ENCODE measurements around the gene UMAD1.
A peak's percentile ranks its signal among the peaks of the same experiment; 100 is the strongest.
"Not testable (repeated sequence)": the region's sequence is repeated elsewhere in the genome, so short reads cannot be mapped to it uniquely, and the experiment has no call there.

Gene UMAD1

DNA sequence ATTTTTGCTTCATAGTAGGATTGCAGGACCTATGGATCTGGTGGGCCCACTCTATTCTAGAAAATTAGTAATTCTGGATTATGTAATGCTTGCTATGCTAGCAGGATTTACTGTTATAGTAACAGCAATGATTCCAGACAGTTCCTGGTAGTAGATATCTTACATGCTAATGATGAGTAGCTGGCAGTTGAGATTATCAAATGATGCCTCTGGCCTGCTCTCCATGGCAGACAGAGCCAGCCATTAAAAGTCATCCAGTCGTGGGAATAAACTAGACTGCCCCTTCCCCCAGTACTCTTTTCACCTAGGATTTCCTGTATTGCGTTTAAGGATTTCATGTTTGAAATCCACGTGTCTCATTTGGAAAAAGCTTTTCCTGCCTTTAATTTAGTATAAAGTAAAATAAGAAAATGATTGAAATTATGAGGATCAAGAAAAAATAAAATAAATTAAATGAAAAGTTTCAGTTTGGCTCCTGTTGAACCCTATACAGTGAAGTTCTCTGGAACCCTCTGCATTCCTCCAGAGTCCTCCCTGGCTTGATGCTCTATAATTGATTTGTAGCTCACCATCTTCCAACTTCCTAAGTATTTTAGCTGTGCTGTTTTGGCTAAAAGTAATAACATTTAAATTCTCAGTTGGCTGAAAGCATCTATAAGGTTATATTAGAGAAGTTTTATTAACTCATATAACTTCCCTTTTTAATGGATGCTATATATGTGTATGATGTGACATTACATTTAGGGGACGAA, 14.6 kb downstream of the UMAD1 start:
- TF ChIP-seq, protein P1, sequence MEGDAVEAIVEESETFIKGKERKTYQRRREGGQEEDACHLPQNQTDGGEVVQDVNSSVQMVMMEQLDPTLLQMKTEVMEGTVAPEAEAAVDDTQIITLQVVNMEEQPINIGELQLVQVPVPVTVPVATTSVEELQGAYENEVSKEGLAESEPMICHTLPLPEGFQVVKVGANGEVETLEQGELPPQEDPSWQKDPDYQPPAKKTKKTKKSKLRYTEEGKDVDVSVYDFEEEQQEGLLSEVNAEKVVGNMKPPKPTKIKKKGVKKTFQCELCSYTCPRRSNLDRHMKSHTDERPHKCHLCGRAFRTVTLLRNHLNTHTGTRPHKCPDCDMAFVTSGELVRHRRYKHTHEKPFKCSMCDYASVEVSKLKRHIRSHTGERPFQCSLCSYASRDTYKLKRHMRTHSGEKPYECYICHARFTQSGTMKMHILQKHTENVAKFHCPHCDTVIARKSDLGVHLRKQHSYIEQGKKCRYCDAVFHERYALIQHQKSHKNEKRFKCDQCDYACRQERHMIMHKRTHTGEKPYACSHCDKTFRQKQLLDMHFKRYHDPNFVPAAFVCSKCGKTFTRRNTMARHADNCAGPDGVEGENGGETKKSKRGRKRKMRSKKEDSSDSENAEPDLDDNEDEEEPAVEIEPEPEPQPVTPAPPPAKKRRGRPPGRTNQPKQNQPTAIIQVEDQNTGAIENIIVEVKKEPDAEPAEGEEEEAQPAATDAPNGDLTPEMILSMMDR (IDR thresholded peaks at IDR 0.05; ENCODE audit: unreplicated experiment in 3 of 3), result no peak
- no peak overlapping the region for H3K4me3 Mint-ChIP-seq
- H3K27ac Mint-ChIP-seq, result no peak overlapping the region
- peaks cover 32% of the 10 kb centered on the region for H3K36me3 Mint-ChIP-seq (ENCODE audit: low read depth)
- H3K9me3 Mint-ChIP-seq, result peaks cover 34% of the 10 kb centered on the region
- H3K4me1 Mint-ChIP-seq, result peaks cover 20% of the 10 kb centered on the region
- H3K27me3 Mint-ChIP-seq (ENCODE audit: low read depth), result no peaks in the 10 kb centered on the region

DNA sequence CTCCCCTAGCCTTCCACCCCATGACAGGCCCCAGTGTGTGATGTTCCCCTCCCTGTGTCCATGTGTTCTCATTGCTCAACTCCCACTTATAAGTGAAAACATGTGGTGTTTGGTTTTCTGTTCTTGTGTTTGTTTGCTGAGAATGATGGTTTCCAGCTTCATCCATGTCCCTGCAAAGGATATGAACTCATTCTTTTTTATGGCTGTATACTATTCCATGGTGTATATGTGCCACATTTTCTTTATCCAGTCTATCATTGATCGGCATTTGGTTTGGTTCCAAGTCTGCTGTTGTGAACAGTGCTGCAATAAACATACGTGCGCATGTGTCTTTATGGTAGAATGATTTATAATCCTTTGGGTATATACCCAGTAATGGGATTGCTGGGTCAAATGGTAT, 15.9 kb downstream of the UMAD1 start:
- Mint-ChIP-seq H3K36me3 (ENCODE audit: low read depth) (peaks cover 37% of the 10 kb centered on the region), H3K4me1 (peaks cover 16% of the 10 kb centered on the region), H3K9me3 (peaks cover 42% of the 10 kb centered on the region)
- H3K27me3 Mint-ChIP-seq (ENCODE audit: low read depth); H3K4me3 Mint-ChIP-seq; H3K27ac Mint-ChIP-seq: not testable (repeated sequence)

GRCh38 chr7:7662527-7662926, 22.0 kb downstream of the UMAD1 start:
- Mint-ChIP-seq H3K4me1 (no peaks in the 10 kb centered on the region), H3K27me3 (ENCODE audit: low read depth) (no peaks in the 10 kb centered on the region), H3K27ac (no peak overlapping the region), H3K4me3 (no peak overlapping the region), H3K9me3 (peaks cover 35% of the 10 kb centered on the region), H3K36me3 (ENCODE audit: low read depth) (peaks cover 29% of the 10 kb centered on the region)
- TF ChIP-seq, protein P1 (IDR thresholded peaks at IDR 0.05; ENCODE audit: unreplicated experiment in 3 of 3), result peak in 1 of 3 experiments; percentile 40

DNA sequence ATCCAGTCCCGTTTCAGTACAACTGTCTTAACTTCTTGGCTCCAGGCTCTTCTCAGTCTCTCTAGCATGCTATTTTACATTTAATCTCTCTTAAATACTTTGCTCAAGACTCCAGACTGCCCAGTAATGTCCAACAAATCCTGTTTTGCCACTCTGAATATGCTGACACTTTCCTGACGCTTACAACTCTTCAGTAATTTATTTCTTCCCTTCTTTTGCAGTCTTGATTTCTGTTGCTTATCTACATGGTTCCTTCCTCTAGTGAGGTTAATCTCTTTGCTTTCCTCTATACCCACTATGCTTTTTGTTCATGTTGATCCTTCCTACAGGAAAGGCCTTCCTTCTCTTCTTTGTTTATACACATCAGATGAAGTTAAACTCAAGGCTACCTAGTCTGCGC, 23.7 kb downstream of the UMAD1 start:
- Mint-ChIP-seq H3K27ac (peak overlapping the region in 1 of 3 experiments; percentile 24), H3K4me3 (no peak overlapping the region), H3K4me1 (no peaks in the 10 kb centered on the region), H3K9me3 (peaks cover 17% of the 10 kb centered on the region), H3K36me3 (ENCODE audit: low read depth) (peaks cover 13% of the 10 kb centered on the region), H3K27me3 (ENCODE audit: low read depth) (no peaks in the 10 kb centered on the region)
- TF ChIP-seq, protein P1 (IDR thresholded peaks at IDR 0.05; ENCODE audit: unreplicated experiment in 3 of 3), result no peak

DNA sequence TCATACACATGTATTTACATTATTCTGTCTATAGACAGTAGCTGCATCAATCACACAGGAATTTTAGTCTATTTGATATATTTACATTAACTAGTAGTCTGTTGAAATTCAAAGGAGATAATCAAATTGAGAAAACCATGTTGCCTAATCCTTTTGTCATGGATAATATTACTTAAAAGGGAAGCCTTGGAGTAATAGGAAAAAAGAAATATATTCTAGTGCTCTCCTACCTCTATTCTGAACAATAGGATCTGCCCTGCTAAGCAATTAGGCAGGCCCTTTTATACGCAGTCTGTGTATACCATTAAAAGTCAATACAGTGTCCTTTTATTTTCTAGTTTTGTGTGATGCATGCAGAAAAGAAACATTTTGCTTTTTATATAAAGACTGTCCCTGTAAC, 24.5 kb downstream of the UMAD1 start:
- TF ChIP-seq, protein P1 (IDR thresholded peaks at IDR 0.05; ENCODE audit: unreplicated experiment in 3 of 3), result no peak
- Mint-ChIP-seq H3K27ac (no peak overlapping the region), H3K4me3 (no peak overlapping the region), H3K27me3 (ENCODE audit: low read depth) (no peaks in the 10 kb centered on the region), H3K9me3 (peaks cover 9% of the 10 kb centered on the region), H3K4me1 (no peaks in the 10 kb centered on the region), H3K36me3 (ENCODE audit: low read depth) (peaks cover 6% of the 10 kb centered on the region)

- TF ChIP-seq, protein P1 (IDR thresholded peaks at IDR 0.05; ENCODE audit: unreplicated experiment in 3 of 3), result no peak
- Mint-ChIP-seq H3K36me3 (ENCODE audit: low read depth) (no peaks in the 10 kb centered on the region), H3K27me3 (ENCODE audit: low read depth) (no peaks in the 10 kb centered on the region), H3K27ac (no peak overlapping the region), H3K4me3 (no peak overlapping the region), H3K9me3 (no peaks in the 10 kb centered on the region), H3K4me1 (no peaks in the 10 kb centered on the region)
Measured at GRCh38 chr7:7667187-7667586, 26.6 kb downstream of the UMAD1 start.

Data from nephron (organoid).